IPS-NIHi7 (cell line): ENCODE measurements around the gene STK11.

Experiments
- DNase-seq: peaks from one replicate; pipeline ENCODE4 v3.0.0; 2012; ENCODE audit warnings: mixed read lengths; ENCODE audit errors: extremely low spot score

STK11 gene

DNA sequence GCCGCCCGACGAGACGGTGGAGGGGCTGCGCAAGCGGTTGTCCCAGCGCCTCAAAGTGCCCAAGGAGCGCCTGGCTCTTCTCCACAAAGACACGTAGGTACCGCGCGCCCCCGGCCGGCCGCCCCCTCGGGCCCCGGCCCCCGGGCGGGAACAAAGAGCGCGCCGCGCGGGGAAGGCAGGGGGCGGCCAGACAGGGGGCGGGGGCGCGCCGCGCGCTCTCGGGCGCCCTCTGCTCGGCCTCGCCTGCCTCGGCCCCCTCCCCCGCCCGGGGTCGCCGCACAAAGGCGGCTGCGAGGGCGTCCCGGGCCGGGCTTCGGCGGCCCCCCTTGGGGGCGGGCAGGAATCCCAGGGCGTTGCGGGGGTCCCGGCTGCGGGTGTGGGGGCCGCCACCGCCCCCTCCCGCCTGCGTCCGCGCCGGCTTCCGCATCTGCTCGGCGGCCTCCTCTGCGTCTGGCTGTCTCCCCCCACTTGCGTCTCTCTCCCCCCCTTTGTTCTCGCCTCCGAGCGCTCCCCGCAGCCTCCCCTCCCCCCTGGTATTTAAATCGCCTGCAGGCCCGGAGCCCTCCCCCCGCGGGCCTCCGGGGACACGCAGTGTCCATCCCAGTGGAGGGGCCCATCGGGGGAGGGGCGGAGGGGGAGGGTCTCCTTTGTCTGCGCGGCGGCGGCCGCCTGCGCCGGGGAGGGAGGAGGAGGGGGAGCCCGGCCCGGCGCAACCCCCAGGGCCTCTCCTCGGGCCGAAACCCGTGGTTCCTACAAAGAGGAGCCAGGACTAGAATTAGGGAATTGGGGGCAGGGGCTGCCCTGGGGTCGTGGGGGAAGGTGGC lies 45.1 kb downstream of the STK11 start:
- peak; percentile 51 for DNase-seq

DNA sequence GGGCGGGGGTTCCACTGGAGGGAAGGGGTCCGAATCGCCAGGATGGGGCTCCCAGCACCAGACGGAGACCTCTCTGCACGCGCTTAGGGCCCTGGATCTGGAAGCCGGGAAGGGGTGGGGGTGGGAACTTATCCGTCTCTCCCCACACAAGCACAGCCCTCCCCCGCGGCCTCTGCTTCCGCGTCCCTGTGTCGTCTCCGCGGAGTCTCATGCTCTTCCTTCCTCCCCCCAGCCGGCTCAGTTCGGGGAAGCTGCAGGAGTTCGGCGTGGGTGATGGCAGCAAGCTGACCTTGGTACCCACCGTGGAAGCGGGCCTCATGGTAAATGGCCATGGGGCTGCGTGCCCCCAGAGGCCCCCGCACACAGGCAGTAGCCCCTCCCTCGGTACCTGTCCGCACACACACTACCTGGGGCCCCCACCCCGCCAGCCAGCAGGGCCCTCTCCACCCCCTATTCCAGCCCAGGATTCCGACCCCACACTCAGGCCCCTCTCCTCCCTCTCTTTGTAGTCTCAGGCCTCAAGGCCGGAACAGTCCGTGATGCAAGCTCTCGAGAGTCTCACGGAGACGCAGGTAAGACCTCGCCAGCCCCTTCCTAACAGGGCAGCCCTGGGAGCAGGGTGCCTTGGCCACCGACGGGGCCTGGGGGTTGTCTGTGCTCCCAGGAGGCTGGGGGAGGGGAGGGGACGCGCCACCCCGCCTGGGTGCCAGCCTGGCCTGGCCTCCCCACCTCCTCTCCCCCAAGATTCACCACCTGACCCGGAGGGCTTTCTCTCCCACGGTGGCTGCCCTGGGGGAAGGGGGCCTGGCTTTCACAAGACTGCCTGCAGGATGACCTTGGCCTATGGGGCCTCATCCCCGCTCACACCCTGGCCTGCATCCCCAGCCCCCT lies 46.0 kb downstream of the STK11 start:
- DNase-seq: no peak

DNA sequence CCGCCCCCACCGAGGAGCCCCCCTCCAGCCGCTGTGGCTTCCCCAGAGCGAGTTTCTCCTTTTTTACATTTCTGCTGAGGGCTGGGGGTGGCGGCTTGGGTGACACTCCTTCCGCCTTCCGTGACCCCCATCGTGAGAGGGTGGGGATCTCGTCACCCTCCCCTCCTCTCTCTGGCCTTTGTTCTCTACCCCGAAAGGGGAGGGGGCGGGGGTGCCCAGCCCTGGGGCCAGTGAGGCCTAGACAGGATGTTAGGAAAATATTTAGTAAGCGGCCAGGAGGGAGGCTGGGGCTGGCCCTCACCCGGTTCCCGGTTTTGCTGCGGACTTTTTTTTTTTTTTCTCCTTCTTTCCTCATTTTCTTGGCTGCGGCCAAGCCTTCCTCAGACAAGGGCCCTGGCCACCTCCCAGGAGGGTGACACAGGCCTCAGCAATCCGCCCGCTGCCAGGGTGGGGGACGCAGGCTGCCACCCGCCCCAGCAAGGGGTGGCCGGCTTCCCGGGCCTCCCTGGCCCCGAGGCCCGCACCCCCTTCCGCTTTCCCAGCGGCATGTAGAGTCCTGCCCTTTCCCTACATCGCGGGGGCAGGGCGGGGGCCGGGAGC lies 46.7 kb downstream of the STK11 start:
- DNase-seq: no peak

DNA sequence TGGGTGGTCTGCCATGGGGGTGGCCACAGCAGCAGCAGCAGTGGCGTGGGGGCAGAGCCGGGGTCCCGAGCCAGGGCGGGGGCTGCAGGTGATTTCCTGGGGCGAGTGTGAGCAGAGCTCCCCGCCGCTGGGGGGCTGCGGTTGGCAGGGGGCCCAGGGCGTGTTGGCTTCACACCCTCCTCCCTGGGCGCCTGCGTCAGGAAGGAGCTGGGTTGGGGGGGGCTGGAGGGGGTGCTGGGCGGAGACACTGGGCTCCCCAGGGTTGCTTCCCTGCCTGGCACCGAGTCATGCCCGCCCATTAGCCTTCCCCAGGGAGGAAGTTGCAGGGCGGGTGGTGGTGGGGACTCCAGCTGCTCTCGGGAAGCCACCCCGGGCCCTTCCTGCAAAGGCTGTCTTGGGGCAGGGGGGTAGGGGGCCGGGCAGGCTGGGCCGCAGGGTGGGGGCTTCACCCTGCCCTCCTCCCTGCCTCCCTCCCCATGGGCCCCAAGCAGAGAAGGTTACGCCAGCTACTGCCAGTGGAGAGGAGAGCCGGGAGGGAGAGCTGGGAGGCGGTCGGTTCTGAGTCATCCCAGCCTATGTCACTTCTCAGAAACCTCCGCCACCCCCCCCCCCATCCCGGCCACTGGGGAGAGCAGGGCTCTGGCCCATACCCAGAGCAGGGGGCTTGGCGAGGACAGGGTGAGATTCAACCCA lies 47.4 kb downstream of the STK11 start:
- no peak for DNase-seq

DNA sequence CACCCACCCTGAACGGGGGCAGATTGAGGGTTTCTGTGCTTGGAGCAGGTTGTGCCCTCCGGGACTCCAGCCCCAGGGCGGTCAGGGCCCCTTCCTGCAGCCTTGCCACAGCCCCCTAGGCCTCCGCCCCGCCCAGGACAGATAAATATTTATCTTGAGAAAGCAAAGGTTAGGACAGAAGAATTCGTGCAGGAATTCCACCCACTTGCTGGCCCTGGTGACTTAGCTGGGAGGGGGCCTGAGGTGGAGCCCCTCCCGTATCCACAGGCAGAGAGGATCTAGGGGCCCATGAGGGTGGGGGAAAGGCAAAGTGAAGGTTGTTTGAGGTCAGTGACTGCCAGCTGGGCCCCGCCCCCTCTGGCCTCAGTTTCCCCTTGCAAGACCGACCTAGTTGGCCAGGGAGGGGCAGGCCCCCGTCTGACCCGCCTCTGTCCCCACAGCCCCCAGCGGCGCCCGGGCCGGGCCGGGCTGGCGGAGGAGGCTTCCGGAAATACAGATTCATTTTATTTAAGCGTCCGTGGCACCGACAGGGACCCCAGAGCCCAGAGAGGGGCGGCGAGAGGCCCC lies 48.0 kb downstream of the STK11 start:
- DNase-seq: no peak

DNA sequence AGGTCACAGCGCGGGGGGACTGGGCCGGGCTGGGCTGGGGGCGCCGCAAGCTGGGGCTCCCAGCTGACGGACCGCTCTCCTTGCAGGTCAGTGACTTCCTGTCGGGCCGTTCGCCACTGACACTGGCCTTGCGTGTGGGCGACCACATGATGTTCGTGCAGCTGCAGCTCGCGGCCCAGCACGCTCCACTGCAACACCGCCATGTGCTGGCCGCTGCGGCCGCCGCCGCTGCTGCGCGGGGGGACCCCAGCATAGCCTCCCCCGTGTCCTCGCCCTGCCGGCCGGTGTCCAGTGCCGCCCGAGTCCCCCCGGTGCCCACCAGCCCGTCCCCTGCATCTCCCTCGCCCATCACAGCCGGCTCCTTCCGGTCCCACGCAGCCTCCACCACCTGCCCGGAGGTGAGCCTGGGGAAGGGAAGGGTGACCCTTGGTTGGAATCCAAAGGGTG lies 48.5 kb downstream of the STK11 start:
- DNase-seq: no peak

DNA sequence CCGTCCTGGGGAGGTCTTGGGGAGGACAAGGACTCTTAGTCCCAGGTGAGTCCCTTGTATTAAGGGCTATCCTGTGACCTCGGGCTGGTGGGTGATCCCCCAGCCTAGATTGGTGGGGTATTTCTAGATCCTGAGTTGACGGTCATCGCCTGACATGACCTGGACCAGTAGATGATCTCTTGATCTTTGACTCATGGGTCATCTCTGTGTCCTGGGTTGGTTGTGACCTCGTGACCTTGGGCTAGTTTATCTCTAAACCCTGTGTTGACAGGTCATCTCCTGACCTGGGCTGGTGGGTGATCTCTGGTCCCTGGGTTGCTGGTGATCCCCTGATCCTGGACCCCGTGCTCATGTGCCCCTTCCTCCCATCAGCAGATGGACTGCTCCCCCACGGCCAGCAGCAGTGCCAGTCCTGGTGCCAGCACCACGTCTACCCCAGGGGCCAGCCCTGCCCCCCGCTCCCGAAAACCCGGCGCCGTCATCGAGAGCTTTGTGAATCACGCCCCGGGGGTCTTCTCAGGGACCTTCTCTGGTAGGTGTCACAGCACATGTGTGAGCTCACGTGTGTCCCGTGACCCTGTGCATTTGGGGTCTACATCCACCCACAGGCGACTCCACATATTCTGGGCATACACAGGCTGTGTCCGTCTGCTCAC lies 49.1 kb downstream of the STK11 start:
- no peak for DNase-seq

DNA sequence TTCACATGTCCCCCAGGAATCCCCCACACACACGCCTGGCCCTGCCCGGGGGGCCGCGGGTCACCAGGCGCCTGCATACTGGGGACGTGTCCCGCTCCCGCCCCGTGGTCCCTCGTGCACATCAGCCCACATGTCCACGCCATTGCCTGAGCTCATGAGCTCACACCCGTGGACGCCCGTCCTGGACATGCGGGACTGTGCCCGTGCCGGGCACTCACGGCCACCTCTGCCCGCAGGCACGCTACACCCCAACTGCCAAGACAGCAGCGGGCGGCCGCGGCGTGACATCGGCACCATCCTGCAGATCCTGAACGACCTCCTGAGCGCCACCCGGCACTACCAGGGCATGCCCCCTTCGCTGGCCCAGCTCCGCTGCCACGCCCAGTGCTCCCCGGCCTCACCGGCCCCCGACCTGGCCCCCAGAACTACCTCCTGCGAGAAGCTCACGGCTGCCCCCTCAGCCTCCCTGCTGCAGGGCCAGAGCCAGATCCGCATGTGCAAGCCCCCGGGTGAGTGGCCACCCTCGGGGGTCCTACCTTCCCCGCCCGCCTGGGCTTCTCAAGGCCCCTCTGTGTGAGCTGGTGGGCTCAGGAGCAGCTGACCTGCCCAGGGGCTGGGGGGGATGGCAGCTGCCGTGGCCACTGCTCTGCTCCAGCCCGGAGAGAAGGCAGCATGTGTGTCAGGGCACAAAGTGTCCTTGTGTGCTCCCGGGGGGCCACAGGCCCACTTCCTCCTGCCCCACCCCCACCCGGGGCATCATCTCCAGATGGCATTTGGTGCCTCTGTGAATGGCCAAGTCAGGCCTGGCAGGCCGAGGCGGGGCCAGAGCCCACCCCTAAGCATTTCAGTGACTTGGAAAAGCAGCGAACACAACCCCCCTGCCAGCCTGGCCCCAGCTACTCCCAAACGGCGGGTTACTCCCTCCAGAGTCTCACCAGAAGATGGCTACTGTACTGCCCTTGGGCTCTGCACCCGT lies 49.9 kb downstream of the STK11 start:
- DNase-seq: no peak

DNA sequence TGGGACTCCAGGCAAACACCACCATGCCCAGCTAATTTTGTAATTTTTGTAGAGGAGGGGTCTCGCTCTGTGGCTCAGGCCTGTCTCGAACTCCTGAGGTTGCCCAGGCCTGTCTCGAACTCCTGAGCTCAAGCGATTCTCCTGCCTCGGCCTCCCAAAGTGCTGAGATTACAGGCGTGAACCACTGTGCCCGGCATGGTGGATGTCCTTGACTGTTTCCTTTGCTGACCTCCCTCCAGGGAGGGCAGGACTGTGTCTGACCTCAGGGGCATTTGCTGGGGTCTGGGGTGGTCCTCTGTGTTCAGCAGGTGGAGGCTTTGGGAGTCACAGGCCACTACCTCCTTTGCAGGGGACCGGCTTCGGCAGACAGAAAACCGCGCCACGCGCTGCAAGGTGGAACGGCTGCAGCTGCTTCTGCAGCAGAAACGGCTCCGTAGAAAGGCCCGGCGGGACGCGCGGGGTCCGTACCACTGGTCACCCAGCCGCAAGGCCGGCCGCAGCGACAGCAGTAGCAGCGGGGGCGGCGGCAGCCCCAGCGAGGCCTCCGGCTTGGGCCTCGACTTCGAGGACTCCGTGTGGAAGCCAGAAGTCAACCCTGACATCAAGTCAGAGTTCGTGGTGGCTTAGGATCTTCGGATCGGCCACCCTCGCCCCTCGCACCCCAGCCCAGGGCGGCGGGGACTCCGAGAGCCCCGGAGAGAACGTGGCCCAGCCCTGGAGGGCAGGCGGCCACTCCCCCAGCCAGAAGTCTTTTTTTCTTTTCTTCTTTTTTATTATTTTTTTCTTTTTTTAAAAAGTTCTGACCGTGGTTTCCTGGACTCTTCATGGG lies 51.3 kb downstream of the STK11 start:
- DNase-seq: no peak

DNA sequence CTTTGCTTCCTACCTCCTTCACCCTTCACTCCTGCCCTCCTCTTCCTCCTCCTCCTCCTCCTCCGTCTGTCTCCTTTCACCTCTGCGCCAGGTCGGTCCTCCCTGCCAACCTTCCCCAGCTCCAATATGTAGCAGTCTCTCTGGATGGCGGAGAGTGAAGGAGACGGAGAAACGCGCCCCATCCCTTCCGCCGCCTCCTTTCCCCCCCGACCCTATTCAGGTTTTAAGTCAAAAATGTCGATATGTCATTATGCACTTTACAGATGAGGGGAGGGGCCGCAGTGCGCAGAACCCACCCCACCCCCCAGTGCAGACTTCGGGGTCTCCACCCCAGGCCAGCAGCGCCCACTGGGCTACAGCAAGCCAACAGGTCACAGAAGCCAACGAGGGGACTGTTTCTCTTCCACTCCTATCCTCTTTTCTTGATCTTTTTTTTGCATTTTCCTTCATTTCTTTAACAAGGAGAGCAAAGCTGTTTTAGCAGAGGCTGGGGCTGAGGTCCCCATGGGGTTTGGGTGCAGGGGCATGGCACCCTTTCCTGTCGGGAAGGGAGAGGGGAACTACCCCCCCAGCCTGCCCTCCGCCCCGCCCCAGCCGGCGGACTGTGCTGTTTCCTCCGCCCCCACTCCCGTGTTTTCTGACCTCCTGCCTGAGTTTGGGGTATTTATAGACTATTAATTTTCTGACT lies 52.0 kb downstream of the STK11 start:
- DNase-seq: no peak

DNA sequence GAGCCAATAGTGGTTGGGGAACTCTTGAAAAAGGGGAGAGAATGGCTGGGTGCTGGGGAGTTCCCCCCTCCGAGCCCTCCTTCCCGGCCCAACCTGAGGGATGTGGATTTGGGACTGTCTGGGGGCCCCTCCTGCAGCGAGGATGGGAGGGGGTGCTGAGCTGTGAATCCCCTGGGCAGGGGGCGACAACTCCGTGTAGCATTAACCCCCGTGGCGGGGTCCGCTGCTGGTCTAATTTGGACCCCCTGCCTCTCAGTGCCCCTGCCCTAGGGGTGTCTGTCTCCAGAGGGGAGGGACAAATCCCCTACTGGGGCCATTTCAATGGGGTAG lies 52.5 kb downstream of the STK11 start:
- DNase-seq: no peak

DNA sequence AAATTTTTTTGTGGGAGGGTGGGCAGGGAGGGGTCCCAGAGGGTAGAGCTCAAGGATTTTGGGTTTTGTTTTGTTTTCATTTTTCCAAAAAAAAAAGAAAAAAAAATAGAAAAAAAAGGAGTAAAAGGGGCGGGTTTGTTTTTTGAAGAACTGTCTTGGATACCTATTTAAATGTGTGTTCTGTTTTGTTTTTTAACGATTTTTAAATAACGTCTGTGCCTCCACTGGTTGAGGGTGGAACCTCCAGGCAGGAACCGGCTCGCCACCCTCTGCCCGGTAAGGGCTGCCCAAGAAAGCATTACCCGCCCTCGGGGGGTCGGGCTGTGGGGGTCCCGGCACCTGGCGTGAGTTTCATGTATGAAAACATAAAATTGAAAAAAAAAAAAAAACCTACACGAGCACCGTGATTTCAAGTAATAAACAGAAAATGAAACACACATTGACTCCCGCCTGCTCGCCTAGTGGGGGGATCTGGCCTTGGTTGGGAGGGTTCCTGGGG lies 53.2 kb downstream of the STK11 start:
- DNase-seq: no peak

DNA sequence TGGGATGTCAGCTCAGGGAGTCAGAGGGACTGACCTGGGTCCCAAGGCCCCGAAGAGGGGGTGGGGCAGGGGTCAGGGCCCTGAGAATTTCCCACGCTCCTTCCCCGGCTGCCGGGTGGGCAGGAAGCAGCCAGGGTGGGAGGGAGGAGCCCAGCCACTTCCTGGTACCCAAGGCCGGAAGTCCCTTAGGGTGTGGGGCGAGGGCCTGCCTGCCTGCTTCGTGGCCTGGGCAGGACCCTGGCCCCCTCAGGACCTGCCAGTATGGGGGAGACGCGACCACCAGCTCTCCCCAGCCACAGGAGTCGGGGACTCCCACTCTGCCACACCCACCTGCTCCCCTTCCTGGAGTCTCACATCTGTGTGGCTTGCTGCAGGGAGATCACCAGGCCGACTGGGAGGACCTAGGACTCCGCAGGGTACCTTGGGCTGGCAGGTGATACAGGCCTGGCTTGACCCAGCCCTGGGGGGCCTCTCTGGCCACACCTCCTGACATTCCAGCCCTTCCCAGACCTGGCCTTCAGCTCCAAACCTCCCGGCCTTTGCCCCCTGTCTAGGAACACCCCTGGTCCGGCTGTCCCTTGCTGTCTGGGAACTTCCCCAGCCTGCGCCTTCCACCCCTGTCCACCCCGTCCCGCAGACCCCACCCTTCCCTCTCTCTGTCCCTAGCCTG lies 53.8 kb downstream of the STK11 start:
- peak; percentile 41 for DNase-seq

DNA sequence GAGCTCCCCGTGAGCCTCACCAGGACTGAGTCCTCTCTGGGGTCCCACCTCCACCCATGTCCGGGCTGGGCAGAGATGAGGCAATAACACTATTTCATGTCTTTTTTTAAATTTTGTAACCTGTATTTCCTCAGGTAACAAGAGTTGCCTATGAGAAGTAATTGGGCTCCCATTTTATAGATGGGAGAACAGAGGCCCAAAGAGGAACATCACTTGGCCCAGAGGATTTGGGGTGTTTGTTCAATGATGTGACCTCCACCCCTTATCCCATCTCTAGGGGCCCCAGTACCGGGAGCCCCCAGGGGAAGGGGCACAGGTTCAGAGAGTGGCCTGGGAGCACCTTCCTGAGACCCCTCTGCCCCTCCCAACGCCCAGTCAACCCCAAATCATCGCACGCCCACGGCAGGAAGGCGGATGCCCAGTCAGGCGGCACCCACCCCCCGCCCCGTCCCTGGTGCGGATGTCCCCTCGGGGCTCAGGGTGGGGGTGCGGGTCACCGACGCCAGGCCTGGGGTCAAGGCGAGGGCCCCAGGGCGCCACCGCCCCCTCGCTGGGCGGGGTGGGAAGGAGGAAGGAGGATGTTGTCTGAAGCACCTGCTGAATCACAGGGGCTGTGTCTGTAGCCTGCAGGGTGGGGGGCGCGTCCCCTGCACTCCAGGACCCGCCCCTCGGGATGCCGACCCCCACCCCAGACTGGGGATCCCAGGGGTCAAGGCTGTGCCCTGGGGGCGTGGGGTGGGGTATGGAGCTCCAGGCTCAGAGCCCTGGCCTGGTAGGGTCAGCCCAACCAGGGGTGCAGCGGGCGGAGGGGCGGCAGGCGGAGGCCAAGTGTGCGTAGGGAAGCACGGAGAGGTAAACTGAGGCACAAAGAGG lies 54.5 kb downstream of the STK11 start:
- no peak for DNase-seq

DNA sequence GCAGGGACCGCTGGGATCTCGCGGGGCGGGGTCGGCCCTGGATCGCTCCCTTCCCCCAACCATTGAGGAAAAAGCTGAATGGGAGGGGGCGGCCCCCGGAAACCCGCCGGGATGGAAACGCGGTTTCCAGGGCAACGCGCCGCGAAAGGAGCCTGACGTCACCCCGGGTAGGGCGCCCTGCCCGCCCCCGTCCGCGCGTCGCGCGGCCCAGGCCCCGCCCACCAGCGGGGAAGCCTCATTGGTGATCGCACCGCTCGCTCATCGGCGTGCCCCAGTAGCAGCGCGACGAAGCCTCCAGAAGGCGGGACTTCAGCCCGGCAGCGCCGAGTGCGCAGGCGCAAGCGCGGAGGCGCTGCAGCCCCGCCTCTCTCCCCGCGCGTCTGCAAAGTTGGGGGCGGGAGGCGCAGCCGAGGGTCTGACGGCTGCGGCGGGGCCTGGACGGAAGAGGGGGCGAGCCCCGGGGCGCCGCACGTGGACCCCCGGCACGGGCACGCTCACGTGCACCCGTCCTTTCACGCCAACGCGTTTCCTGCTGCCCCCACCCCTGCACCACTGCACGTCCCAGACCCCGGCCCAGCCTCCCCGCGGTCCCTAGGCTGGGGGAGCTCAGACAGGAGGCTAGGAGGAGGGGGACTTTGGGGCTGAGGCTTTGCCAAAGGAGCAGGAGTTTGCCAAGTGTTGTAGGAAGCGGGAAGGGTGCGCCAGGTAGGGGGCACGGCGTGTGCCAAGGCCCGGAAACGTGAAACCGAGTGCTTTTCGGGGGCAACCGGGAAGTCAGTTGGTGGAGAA lies 55.4 kb downstream of the STK11 start:
- DNase-seq: peak; percentile 88

DNA sequence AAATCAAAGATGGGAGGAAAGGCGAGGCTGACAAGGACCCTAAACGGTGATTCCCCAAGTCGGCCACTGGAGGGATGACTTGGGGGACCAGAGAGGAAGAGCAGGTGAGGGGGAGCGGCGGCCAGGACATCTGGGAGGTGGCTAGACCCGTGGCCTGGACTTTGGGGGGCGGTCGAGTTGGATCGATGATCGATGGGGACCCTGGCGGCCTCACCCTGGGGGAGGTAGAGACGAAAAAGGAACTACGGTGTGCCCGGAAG lies 55.9 kb downstream of the STK11 start:
- no peak for DNase-seq
